Common myeloid progenitor, CD34-positive (primary cell): ENCODE measurements around the gene RBPMS2.

ENCODE experiments used
- CTCF ChIA-PET: fragments of 350-600 bp; sonication (Branson Sonifier 250); formaldehyde crosslinking; loops from one replicate; lab custom pipeline; 2021; ENCODE audit warnings: antibody characterized with exemption; lab: Charles Lee
- POLR2A ChIA-PET: fragments of 350-600 bp; sonication (Branson Sonifier 250); formaldehyde crosslinking; loops from one replicate; lab custom pipeline; 2021; ENCODE audit warnings: antibody characterized with exemption; lab: Charles Lee
- DNase-seq, 3 donors: peaks; one replicate each; pipeline versions ENCODE4 v3.0.0 to v3.0.0-alpha.2; 2013
- H3K27ac ChIP-seq, 2 experiments: 1 replicate in 1 of 2; 2 replicates in 1 of 2; pipeline ENCODE4 v1.7.0; 2013; ENCODE audit warnings: inconsistent platforms in 2 of 2, low read length in 2 of 2, mild to moderate bottlenecking in 2 of 2, low read depth in 1 of 2, moderate library complexity in 1 of 2; ENCODE audit not compliant: severe bottlenecking in 2 of 2, insufficient read depth in 1 of 2, poor library complexity in 1 of 2
- H3K27me3 ChIP-seq, 5 experiments: replicated peaks in 2 of 5; 1 replicate in 3 of 5; 2 replicates in 2 of 5; pipeline versions ENCODE4 v1.6.1 to v1.7.0; 2013; ENCODE audit warnings: low read length in 4 of 5, mild to moderate bottlenecking in 2 of 5, moderate library complexity in 2 of 5, inconsistent platforms in 1 of 5; ENCODE audit not compliant: insufficient read depth in 5 of 5, control insufficient read depth in 4 of 5
- H3K36me3 ChIP-seq, 4 experiments: 1 replicate in 2 of 4; 2 replicates in 2 of 4; pipeline versions ENCODE4 v1.6.1 to v1.7.0; 2013; ENCODE audit warnings: low read length in 3 of 4, control low read depth in 1 of 4, mild to moderate bottlenecking in 1 of 4; ENCODE audit not compliant: control insufficient read depth in 4 of 4, insufficient read depth in 4 of 4
- H3K4me1 ChIP-seq, 4 experiments: 1 replicate in 3 of 4; 2 replicates in 1 of 4; pipeline versions ENCODE4 v1.6.1 to v1.7.1; 2013; ENCODE audit warnings: low read length in 3 of 4, mild to moderate bottlenecking in 3 of 4, control low read depth in 1 of 4, inconsistent platforms in 1 of 4, moderate library complexity in 1 of 4; ENCODE audit not compliant: control insufficient read depth in 4 of 4, insufficient read depth in 4 of 4; ENCODE audit errors: control extremely low read depth in 1 of 4
- H3K4me3 ChIP-seq, 7 experiments: 1 replicate in 4 of 7; 2 replicates in 3 of 7; pipeline versions ENCODE4 v1.5.1 to v1.7.0; 2013; ENCODE audit warnings: mild to moderate bottlenecking in 7 of 7, low read length in 6 of 7, moderate library complexity in 6 of 7, inconsistent platforms in 2 of 7, low read depth in 2 of 7, control low read depth in 1 of 7; ENCODE audit not compliant: insufficient read depth in 4 of 7, control insufficient read depth in 1 of 7; ENCODE audit errors: extremely low read depth in 1 of 7
- H3K9me3 ChIP-seq, 5 experiments: 1 replicate in 4 of 5; 2 replicates in 1 of 5; pipeline versions ENCODE4 v1.6.1 to v1.7.1; 2013; ENCODE audit warnings: low read length in 4 of 5, mild to moderate bottlenecking in 2 of 5, inconsistent platforms in 1 of 5, low read depth in 1 of 5, moderate library complexity in 1 of 5; ENCODE audit not compliant: control insufficient read depth in 4 of 5, insufficient read depth in 2 of 5; ENCODE audit errors: control extremely low read depth in 1 of 5
- WGBS: methylation state at CpG from one replicate; pipeline ENCODE4 v1.1.5; 2013; ENCODE audit not compliant: insufficient coverage; 5-methylcytosine and 5-hydroxymethylcytosine counted together

RBPMS2 gene

GRCh38 chr15:64693134-64693533 lies 82.3 kb downstream of the RBPMS2 start:
- DNase-seq: peak in 2 of 3 donors; percentile 63 to 69
- WGBS: 90% methylated on average over 4 of the region's 5 CpGs
- H3K27me3 ChIP-seq: no peaks in the 10 kb centered on the region
- ChIA-PET CTCF (interaction anchor here (4.5 to 25.1 kb wide), 2 partner anchors 13 to 32 kb away, joined by 23 to 625 read pairs; no protein-coding TSS in a partner anchor), POLR2A (no interaction called here)
- H3K27ac ChIP-seq: peak overlapping the region in 1 of 2 experiments; percentile 49
- no peak overlapping the region for H3K4me3 ChIP-seq
- no peaks in the 10 kb centered on the region for H3K9me3 ChIP-seq
- H3K4me1 ChIP-seq: peaks cover 27 to 72% (median 62%) of the 10 kb centered on the region in 4 experiments
- H3K36me3 ChIP-seq: peaks cover 14 to 42% (median 29%) of the 10 kb centered on the region in 4 experiments

GRCh38 chr15:64691896-64692565 lies 83.4 kb downstream of the RBPMS2 start:
- Histone ChIP-seq H3K9me3 (no peaks in the 10 kb centered on the region), H3K36me3 (peaks cover 22 to 53% (median 40%) of the 10 kb centered on the region in 4 experiments), H3K4me3 (peak overlapping the region in 3 of 7 experiments; percentile 4 to 25 (median 16)), H3K4me1 (peaks cover 19 to 66% (median 56%) of the 10 kb centered on the region in 4 experiments), H3K27me3 (no peaks in the 10 kb centered on the region), H3K27ac (peak overlapping the region in 1 of 2 experiments; percentile 52)
- peak in 2 of 3 donors; percentile 71 to 75 for DNase-seq
- POLR2A ChIA-PET: interaction anchor here (0.8 kb wide), 1 partner anchor 36 kb away, joined by 6 read pairs; no protein-coding TSS in a partner anchor
- CTCF ChIA-PET: interaction anchor here (1.0 to 25.1 kb wide), 6 partner anchors 8 to 118 kb away, joined by 3 to 625 read pairs (median 20); no protein-coding TSS in a partner anchor
- 23% methylated on average over 5 of the region's 9 CpGs for WGBS

GRCh38 chr15:64690578-64691296 lies 84.7 kb downstream of the RBPMS2 start:
- ChIA-PET CTCF (interaction anchor here (0.8 to 25.1 kb wide), 7 partner anchors 9 to 301 kb away, joined by 3 to 625 read pairs (median 18); no protein-coding TSS in a partner anchor), POLR2A (interaction anchor here (0.6 to 1.1 kb wide), 2 partner anchors 37 to 327 kb away, joined by 3 to 4 read pairs; no protein-coding TSS in a partner anchor)
- 93% methylated on average over 4 of the region's 6 CpGs for WGBS
- Histone ChIP-seq H3K4me3 (no peak overlapping the region), H3K9me3 (no peaks in the 10 kb centered on the region), H3K4me1 (peaks cover 16 to 53% (median 44%) of the 10 kb centered on the region in 4 experiments), H3K27me3 (no peaks in the 10 kb centered on the region), H3K27ac (no peak overlapping the region), H3K36me3 (peaks cover 26 to 64% (median 42%) of the 10 kb centered on the region in 4 experiments)
- DNase-seq: peak in 2 of 3 donors; percentile 29 to 34

GRCh38 chr15:64690008-64690407 lies 85.4 kb downstream of the RBPMS2 start:
- POLR2A ChIA-PET: interaction anchor here (1.1 kb wide), 1 partner anchor 38 kb away, joined by 3 read pairs; no protein-coding TSS in a partner anchor
- CTCF ChIA-PET: interaction anchor here (1.1 to 25.1 kb wide), 5 partner anchors 9 to 301 kb away, joined by 3 to 625 read pairs (median 23); no protein-coding TSS in a partner anchor
- Histone ChIP-seq H3K27ac (no peak overlapping the region), H3K27me3 (no peaks in the 10 kb centered on the region), H3K4me3 (no peak overlapping the region), H3K9me3 (no peaks in the 10 kb centered on the region), H3K4me1 (peaks cover 12 to 46% (median 37%) of the 10 kb centered on the region in 4 experiments), H3K36me3 (peaks cover 30 to 71% (median 46%) of the 10 kb centered on the region in 4 experiments)
- WGBS: 20% methylated on average over 1 of the region's 3 CpGs
- no peak for DNase-seq
